Measurements from ENCODE around the gene ATXN1.

The ATXN1 gene

DNA sequence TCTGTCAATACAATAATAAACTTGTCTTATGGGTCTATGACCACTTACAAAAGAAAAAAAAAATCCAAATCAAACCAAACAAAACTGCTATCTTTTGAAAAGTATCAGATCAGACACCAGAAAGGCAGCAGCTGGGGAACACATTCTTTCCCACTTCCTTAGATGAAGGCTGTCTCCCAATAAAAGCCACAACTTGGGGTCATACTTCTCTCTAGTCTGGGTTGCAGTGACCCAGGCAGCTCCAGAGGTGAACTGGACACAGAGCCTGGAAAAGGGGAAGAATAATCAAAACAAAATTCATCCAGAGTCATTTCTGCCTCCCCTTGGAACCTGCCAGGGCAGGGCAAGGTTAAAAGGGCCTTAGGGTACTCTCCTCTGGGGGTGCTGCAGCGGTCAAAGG lies 19.1 kb downstream of the ATXN1 start:
- DNase-seq, result no peak

DNA sequence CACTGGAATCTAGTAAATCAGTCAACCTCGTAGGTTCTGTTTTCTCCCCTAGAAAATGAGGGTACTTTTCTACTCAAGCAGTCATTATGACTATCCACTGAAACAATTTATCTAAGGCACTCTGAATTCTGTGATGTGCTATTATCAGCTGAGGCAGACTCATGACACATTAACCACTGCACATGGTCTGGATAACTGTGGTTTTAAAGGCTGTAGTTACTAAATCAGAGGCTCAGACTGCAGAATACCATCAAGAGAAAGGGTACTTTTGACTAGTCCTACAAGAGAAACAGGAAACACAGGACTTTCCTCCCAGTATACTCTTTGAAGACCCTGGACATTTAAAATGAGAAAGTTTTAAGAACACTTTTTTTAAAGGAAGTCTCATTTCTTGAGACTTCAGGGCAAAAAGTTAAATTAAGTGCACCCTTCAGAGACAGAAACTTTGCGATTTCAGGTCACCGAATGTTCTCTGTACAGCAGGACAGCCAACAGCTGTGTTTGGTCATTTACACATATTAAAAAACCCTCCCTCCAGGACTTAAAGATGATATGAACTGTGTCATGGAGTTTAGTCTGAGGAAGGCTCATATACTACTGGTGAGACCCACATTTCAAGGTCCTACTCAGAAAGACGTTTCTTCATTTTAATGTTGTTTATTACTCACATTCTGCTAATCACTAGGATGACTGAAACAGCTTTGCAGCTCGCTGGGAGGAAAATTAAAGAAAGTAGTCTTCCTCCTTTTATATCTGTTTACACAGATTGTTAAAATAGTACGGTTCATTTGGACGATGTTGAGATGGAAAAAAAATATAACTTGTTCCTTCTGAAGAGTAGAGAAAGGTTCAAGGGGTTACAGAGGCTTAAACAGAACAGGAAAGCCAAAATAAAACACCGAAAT lies 19.9 kb downstream of the ATXN1 start:
- no peak for DNase-seq

DNA sequence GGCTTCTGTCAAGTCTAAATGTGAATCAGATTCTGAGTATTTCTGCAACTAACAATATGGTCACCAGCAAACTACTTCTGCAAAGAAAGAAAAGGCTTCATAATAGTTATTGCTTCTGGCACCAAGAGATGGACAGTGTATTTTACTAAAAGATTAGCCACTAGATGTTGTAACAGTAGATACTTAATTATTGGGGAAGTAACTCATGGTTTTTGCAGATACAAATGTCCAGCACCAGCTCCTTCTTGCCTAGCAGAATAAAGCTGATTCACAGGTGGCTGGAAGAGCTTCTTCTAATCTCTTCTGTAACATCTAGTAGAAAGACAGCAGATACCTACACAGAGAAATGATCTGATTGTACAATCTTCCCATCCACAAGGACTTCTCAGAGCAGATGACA lies 21.2 kb downstream of the ATXN1 start:
- DNase-seq, result no peak

DNA sequence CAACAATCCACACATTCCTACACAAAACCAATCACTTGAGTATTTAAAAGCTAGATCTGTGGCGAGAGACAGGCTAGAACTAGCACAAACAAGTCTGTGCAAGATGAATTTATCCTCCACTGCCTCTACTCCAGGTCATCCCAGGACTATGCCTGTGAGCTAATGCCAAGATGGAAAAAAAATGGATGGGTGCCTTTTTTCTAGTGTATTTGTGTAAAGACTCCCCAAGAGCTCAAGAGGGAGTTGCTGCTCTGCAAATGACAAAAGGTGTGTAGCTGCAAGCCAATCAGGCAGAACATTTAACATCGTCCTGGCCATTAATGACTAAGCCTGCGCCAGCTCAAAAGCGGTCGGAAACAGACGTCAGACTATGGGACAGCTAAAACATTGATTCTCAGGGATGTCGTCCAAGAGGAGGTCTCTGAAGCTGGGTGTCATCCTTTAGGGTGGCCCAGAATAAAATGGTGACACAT lies 21.9 kb downstream of the ATXN1 start:
- DNase-seq, result no peak

DNA sequence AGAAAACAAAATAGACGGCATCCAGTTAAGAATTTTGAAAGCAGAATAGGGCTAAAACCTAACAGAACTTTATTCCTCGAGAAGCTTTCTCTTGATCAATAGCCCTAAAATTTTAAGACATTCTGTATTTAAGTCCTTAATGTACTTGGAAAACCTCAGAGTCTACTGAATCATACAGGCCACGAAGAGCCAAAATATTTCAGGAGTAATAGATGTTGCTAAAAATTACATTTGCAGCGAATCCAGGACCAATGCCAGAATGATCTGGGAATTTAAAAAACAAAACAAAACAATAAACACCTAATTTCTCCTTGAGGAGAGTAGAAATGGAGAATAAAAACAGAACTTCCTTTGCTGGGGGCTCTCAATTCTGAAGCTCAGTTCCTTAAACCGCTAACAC lies 23.3 kb downstream of the ATXN1 start:
- DNase-seq, result no peak

DNA sequence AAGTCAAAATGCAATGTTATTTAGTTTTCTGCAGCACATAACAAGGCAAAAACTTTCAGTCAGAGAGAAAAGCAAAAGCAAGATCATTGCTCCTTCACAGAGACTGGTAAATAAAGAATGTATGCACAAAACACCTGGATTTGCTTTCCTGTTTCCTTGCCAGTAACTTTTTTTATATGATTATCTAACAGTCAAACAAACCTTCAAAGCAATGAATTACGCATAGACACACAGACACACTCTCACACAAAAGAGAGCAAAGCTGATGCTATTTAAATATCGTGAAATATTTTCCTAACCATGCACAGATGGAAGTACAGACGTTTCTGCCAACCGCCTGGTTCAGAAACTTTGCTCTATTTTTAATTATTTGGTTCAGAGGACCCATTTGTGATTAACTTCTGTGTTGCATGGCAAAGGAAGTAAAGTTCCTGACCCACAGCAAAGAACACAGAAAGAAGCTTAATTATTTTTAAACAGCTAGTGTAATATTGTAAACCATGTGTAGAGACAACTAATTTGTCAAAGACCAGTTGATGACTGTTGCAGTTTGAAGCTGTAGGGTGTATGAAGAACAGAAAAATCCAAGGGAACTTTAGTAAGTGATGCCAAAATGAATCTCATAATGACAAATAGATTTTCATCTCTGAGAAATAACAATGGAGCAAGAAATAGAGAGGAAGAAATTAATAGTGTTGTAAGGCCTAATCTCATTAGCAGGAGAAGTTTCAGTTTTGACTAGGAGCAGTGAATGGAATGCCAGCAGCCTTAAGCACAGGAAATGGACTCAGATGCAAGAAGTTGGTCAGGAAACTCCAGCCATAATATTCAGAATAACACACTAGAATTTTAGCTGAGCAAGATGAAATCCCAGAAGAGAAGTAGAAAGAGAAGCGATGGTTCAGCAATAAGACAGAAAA lies 24.1 kb downstream of the ATXN1 start:
- DNase-seq, result no peak

DNA sequence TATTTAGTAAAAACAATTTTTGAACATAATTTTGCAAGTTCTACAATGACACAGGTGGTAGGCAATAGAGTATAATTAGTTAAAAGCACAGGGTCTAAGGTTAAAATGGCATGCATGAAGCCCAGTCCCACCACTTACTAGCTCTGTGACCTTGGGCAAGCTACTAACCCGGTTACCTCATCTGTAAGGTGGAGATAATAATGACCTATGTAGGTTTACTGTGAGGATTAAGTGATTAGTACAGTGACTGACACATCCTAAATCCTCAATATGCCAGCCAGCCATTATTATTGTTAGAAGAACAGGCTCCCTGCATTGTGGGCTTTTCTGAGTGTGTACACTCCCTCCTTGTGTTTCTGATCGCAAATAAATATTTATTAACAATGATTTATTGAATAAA lies 26.2 kb downstream of the ATXN1 start:
- no peak for DNase-seq

DNA sequence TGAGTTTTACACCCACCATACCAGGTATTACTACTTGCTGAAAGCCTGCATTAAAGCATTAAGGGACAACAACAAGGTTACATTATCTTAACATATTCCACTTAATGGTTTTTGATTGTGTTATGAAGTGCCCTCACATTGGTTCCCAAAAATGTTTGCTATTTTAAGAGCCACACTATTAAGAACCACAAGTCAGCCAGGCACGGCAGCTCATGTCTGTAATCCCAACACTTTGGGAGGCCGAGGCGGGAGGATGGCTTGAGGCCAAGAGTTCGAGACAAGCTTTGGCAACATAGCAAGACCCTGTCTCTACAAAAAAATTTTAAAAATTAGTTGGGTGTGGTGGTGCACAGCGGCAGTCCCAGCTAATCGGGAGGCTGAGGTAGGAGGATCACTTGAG lies 28.2 kb downstream of the ATXN1 start:
- no peak for DNase-seq

DNA sequence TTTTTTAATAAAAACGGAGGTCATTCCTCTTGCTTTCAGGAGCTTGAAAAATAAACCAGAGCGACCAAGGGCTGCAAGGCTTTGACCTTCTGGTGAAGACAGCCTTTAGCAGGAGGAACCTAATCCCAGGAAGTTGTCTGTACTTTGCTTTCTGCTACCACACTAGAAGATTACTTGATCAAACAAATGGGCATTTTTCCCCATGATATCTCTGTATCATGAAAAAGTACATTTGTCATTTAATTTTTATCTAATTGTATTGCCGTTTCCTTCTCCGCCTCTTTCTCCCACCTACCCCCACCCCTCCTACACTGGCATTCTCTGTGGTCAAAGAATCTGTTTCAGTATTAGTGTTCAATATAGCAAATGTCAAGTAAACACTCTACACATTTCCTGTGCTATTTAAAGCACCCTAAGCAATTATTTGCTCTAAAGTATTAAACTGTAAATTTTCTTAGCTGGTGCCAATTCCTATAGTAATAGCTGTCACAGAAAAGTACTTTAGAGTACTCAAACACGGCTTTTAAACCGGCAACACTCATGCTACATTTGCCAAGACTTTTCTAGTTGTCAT lies 29.7 kb downstream of the ATXN1 start:
- no peak for DNase-seq

DNA sequence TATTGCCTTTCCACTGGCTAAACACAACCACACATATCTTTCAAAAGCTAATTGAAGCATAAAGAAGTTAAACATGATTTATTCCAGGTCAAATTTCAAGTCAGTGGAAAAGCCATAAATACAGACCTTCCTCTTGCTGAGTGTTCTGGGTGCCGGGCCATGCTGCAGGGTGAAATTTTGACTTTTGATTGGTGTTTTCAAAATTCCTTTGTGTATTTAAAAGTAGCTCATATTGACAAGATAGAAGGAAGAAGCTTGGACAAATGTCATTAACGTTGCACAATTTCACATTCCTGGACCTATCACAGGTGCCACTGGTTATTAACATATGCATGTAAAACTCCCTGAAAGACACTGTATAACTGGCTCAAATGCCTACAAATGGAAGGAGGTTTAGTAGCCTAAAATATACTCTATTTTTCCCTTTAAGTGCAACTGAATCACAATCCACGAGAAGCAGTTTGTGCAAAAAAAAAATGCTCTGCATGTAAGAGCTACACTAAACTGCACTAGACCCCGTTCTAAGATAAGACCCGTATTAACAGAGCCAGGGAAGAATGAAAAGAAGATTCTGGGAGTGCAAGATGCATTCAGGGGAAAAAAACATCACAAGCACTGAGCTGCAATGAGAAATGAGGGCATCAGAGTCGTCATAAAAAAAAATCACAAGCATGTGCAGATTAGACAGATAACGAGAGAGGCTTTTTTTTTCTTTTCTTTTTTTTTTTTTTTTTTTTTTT lies 30.4 kb downstream of the ATXN1 start:
- DNase-seq, result no peak

DNA sequence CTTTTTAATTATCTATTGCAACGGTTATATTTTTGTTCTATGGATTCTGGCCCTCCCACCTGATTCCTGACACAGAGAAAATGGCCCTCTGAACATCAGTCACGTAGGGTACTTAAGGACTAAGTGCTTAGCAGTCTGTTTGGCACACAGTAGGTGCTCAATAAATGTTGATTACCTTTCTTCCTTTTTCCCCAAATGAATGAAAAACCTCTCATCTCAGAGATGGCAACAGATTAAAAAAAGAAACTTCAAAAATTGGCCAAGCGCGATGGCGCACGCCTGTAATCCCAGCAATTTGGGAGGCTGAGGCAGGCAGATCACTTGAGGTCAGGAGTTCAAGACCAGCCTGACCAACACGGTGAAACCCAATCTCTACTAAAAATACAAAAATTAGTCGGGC lies 31.5 kb downstream of the ATXN1 start:
- DNase-seq, result no peak

DNA sequence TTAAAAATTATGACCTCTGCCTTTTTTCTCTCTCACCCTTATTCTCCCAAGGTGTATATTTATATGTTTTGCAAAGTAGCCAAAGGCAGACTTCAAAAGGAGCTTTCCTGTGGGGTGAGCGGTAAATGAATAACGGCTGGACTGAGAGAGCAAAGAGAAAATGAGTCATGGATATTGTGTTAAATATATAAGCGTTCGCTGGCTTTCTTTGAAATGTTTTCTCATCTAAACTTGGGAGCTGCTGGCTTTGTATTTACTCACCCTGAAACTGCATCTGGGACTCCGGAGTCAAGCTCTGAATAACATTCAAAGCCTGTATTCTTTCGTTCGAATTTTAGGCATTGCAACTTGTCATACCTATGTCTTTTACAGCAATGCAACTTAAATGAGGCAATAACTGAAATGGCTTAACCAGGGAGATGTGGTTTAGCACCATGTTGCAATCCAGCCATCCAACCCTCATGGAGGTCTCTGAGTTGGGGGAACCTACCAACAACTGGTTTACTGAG lies 32.0 kb downstream of the ATXN1 start:
- DNase-seq, result no peak

DNA sequence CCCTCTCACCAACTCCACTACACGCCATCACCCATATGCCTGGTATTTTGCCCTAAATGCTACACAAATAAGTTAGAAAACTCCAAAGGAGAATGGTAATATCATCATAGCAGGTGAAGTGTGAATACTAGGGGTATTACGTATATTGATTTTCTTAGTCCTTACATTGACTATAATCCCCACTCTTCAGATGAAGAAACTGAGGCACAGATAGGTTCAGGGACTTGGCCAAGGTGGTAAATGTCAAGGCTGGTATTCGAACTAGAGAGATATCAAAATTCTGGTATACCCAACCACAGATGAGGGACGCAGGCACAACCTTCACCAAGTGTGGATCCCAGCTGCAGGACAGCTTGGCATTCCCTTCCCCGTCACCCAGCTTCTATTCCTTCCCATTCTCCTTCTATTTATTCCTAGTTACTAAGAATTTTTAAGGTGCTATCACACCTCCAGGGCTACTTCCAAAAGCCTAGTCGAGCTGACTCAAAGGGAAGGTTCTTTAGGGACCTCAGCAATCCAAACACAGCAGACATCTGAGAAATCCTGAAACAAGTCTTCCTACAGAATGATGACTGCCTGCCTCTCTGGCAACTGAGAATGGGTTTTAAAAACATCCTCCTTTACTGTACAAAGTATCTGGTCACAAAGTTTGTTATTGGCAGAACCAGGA lies 32.6 kb downstream of the ATXN1 start:
- no peak for DNase-seq

DNA sequence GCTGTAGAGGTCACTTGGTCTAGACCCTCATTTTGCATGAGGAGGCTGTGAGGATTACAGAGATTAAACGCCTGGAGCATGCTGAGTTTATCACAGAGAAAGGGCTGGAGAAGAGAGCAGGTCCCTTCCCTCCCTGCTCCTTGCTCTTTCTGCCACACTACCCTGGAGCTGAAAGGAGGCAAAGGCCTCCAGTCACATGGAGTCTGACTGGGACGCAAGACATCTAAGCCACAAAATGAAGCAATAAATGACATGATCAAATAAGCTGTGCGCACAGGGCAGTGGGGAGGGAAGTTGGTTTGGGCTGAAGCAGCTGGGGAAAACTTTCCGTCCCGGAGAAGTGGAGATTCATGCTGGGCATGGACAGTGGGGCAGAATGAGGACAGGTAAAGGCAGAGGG lies 33.3 kb downstream of the ATXN1 start:
- no peak for DNase-seq

DNA sequence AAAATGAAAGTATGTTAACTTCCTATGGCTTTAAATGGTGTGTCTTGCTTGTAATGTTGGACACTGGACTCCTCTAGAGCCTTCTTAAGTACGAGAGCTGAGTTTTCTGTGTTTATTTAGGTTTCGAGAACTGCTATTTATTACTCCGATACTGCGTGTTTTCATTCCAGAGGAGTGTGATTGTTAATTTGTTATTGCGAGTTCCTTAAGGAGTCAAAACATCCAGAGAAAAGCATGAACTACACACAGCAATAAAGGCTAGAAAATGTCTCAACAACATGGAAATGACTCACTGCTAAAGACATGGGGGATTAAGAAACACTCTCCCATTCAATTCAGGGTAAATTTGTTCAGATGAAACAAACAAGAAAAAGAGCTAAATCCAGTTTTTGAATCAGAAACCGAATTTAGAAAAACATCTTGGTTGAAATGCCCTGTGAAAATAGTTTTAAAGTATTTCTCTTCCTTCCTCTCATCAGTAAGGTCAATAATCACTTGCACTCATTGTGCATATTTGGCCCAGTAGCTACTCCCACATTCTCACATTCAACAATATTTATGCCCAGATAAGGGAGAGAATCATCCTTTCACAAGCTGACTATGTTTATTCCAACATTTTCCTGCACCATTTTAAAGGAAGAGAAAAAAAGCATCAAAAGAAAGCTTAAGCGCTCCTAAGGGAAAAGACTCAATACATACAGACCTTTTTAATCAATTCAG lies 36.0 kb downstream of the ATXN1 start:
- no peak for DNase-seq

DNA sequence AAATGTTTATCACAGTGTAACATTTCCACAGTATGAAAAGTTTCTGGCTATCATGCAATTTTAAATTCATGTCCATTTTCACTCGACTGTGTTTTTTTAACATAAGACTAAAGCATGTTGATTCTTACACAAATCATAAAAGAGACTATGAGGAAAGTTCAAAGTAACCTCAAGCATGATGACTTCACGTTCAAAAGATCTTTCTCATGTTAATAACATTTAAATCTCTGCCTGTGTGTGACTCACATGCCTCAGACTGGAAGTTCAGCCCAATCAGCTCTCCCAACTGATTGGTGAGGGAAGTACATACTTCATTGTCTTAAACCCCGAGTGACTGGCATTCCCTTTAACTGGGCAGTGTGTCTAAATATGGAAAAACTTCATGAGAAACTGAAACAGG lies 37.4 kb downstream of the ATXN1 start:
- no peak for DNase-seq

DNA sequence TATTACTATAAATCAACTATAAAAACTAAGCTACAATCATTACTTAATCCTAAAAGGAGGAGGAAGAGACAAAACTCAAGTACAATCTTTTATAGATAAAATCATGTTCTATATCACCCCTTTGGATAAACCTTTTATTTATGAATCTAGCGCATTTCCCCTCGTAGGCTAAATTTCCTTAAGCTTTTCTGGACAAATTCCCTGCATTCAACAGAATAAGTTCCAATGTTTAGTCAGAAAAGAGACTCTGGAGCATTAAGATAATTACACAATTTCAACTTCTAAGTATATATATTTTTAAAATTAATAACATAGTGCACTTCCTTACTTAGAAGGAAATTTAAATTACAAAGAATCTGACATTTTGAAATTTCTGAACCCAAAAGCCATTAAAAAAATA lies 37.9 kb downstream of the ATXN1 start:
- no peak for DNase-seq

DNA sequence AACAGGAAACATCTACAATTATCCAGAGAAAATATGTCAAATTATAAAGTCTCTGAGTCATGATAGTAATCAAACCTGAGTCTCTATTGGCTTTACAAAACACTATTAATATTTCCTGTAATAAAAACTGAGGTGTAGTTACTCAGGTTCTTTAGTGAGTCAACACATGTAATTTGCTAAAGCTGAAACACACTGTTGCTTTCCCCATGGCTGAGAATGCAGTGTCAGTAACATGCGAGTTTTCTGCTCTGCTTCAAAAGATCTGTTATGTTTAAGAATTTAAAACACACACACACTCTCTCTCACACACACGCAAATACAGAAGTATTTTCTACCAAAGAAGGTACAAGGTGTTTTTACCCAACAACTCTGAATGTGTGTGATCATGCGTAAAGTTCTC lies 38.6 kb downstream of the ATXN1 start:
- DNase-seq, result no peak

DNA sequence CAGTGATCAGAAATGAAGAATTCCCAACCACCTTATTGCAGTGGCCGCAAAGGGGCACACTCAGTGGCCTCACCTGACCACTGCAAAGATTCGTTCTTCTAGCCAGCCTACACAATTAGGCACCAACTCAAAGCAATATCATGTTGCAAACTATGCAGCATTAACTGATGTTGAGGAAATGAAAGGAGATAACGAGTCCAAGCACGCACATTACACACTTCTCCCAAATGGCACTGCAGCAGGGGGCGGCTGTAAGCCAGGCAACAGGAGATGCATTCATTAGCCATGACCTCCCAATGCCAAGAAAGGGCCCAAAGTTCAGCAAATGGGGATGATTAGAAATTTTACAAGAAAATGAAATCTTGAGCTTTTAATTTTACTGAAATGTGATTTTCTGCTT lies 39.3 kb downstream of the ATXN1 start:
- DNase-seq, result no peak

DNA sequence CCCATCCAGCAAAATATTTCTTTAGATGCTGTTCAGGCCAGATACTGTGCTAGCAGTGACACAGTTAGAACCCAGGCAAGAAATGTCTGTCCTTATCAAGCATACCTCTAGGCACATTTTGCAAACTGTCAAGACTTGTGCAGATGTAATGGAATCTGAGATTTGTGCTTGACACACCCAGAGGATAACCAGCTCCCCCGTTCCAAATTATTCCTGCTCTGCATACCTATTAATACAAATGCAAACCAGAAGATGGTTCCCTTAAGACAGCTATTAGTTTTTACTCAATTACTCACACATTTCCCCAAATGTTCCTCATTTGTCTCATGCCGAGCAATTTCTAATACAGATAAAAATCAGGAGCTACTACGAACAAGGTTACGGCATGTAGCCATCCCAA lies 40.4 kb downstream of the ATXN1 start:
- DNase-seq, result no peak

DNA sequence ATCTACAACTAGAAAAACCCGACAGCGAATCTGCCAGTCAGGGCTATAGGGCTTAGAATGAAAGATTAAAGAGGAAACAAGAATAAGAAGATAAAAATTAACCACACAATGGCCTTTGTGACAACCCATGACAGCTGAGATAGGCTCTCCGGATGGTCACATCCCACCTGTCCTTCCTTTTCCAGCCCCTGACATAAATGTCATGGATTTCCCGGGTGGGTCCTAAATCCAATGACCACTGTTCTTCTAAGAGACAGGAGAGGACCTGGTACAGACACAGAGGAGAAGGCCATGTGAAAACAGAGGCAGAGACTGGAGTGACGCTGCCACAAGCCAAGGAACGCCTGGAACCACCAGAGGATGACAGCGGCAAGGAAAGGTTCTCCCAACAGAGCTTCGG lies 41.8 kb downstream of the ATXN1 start:
- DNase-seq, result no peak

Measured in SHP77 (cell line).